Type B pancreatic cell (in vitro differentiated cells): Measurements from ENCODE around the gene EXOG. TPM values are rescaled to one million over a fixed set of nuclear protein-coding genes. Genes with fewer than 3 reads are reported as not detected.

Experiments used
- DNase-seq: peaks from one replicate; pipeline ENCODE4 v3.0.0; 2021; ENCODE audit warnings: mixed read lengths; ENCODE audit not compliant: unreplicated experiment; ENCODE audit errors: extremely low spot score
- H3K27ac Mint-ChIP-seq: 2 replicates; pipeline ENCODE4 v1.8.0; 2021; ENCODE audit warnings: mild to moderate bottlenecking, mixed read lengths
- H3K27me3 Mint-ChIP-seq: 2 replicates; pipeline ENCODE4 v1.8.0; 2021; ENCODE audit warnings: mixed read lengths
- H3K36me3 Mint-ChIP-seq: 2 replicates; pipeline ENCODE4 v1.8.0; 2021; ENCODE audit warnings: mixed read lengths
- H3K4me1 Mint-ChIP-seq: one replicate; pipeline ENCODE4 v1.8.0; 2021; ENCODE audit warnings: mixed read lengths; ENCODE audit not compliant: unreplicated experiment
- H3K4me3 Mint-ChIP-seq: 2 replicates; pipeline ENCODE4 v1.8.0; 2021; ENCODE audit warnings: mild to moderate bottlenecking, mixed read lengths
- H3K9me3 Mint-ChIP-seq: 2 replicates; pipeline ENCODE4 v1.8.0; 2021; ENCODE audit warnings: mixed read lengths
- total RNA-seq: library from RNA; stranded (reverse); gene quantifications from 2 replicates; pipeline ENCODE4 v1.2.1, GENCODE V29; 2021; ENCODE audit warnings: low replicate concordance
- TF ChIP-seq, protein P1 (sequence below): fragments of 200-600 bp; sonication (generic); conservative IDR thresholded peaks from 2 replicates; pipeline ENCODE4 v1.5.0; 2021; ENCODE audit warnings: antibody characterized with exemption, mild to moderate bottlenecking

The EXOG gene
- total RNA-seq, 1 donor from 2014 or later, result 16.8 TPM

DNA sequence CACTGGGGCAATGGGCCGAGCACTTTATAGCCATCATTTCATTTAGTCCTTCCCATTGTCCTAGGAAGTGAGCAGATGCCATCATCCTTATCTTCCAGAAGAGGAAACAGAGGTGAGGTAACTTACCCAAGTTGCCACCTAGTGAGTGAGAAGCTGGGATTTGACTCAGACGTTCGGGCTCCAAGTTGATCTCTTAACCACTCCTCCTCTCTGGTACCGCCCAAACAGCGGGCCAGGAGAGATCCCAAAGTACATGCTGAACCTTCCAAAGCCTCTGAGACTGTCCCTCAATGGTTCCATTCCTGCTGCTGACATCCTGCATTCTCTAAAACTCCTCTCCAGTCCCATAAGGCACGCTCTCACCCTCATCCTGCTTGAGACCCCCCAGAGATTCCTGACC is 56.2 kb downstream of the EXOG start:
- H3K4me1 Mint-ChIP-seq, result no peaks in the 10 kb centered on the region
- H3K27me3 Mint-ChIP-seq, result peaks cover 3% of the 10 kb centered on the region
- no peak overlapping the region for H3K4me3 Mint-ChIP-seq
- H3K36me3 Mint-ChIP-seq, result no peaks in the 10 kb centered on the region
- H3K9me3 Mint-ChIP-seq, result no peaks in the 10 kb centered on the region
- no peak overlapping the region for H3K27ac Mint-ChIP-seq
- no peak for DNase-seq
- TF ChIP-seq, protein P1, sequence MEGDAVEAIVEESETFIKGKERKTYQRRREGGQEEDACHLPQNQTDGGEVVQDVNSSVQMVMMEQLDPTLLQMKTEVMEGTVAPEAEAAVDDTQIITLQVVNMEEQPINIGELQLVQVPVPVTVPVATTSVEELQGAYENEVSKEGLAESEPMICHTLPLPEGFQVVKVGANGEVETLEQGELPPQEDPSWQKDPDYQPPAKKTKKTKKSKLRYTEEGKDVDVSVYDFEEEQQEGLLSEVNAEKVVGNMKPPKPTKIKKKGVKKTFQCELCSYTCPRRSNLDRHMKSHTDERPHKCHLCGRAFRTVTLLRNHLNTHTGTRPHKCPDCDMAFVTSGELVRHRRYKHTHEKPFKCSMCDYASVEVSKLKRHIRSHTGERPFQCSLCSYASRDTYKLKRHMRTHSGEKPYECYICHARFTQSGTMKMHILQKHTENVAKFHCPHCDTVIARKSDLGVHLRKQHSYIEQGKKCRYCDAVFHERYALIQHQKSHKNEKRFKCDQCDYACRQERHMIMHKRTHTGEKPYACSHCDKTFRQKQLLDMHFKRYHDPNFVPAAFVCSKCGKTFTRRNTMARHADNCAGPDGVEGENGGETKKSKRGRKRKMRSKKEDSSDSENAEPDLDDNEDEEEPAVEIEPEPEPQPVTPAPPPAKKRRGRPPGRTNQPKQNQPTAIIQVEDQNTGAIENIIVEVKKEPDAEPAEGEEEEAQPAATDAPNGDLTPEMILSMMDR, result no peak

DNA sequence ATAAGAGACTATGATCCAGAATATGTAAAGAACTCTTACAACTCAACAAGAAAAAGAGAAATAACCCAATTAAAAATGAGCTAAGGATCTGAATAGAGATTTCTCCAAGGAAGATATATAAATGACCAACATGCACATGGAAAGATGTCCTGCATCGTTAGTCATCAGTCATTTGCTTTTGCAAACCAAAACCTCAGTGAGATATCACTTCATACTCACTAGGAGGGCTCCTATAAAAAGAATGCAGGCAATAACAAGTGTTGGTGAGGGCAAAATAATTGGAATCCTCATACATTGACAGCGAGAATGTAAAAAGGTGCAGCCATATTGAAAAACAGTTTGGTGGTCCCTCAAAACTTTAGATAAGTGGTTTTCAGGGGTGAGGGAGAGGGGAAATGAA is 56.9 kb downstream of the EXOG start:
- Mint-ChIP-seq H3K4me1 (no peaks in the 10 kb centered on the region), H3K27me3 (peaks cover 3% of the 10 kb centered on the region), H3K4me3 (no peak overlapping the region), H3K36me3 (no peaks in the 10 kb centered on the region), H3K9me3 (no peaks in the 10 kb centered on the region), H3K27ac (no peak overlapping the region)
- no peak for DNase-seq
- TF ChIP-seq, protein P1, result no peak

DNA sequence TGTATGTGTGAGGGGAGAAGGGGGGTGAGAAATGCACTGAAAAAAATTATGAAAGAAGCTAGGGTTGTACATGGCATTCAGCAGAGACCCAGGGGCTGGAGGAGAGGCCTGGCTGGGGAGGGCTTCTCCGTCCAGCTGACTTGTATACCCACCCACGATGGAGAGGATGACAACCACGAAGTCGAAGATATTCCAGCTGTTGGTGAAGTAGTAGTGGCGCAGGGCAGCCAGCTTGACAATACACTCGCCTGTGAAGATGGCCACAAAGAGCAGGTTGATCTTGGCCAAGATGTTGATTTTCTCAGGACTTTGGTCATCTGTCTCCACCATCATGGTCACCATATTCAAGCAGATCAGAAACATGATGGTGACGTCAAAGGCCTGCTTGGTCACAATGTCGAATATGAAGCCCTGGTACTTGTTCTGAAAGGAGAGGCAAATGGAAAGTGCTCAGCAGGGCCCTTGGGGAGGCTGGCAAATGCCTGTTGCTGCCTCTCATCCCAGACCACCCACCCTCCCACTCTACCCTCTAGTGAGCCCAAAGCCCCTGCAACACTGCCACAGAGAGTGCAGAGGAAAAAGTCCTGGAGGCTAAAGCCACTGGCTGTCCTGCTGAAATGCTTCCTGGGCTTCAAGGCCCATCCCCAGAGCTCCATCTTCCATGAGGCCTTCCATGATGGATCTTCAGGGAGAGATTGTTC is 58.1 kb downstream of the EXOG start:
- no peaks in the 10 kb centered on the region for H3K9me3 Mint-ChIP-seq
- no peak overlapping the region for H3K27ac Mint-ChIP-seq
- no peak overlapping the region for H3K4me3 Mint-ChIP-seq
- TF ChIP-seq, protein P1, result no peak
- no peaks in the 10 kb centered on the region for H3K27me3 Mint-ChIP-seq
- peak; percentile 37 for DNase-seq
- H3K36me3 Mint-ChIP-seq, result no peaks in the 10 kb centered on the region
- no peaks in the 10 kb centered on the region for H3K4me1 Mint-ChIP-seq

DNA sequence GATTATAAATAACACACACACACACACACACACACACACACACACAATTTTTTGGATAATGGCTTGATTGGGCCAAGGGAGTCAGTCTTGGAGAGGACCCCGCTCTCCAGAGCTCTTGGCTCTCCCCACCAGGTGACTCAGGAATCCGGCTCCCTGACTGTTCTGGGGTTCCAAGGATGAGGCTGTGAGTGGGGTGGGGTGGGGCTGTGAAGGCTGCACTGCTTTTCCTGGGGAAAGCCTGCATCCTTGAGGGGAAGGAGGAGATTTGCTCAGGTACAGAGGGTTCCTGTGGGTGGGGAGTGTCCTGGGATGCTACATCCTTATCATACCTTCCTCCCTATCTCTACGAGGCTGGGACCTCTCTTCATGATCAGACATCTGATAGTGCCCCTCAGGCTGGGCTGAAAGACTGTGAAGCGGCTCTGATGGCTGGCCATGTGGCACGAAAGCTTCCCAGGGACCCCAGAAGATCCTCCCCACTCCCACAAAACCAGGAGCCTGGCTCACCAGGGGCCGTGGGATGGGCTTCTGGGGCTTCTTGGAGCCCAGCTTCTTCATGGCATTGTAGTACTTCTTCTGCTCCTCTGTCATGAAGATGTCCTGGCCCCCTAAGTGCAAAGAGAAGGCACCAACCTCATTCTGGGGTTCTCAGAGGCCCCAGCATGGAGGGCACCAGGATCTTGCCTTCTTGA is 59.2 kb downstream of the EXOG start:
- TF ChIP-seq, protein P1, result no peak
- Mint-ChIP-seq H3K36me3 (no peaks in the 10 kb centered on the region), H3K27me3 (no peaks in the 10 kb centered on the region), H3K4me1 (no peaks in the 10 kb centered on the region), H3K4me3 (no peak overlapping the region), H3K27ac (no peak overlapping the region), H3K9me3 (no peaks in the 10 kb centered on the region)
- peak; percentile 50 for DNase-seq

DNA sequence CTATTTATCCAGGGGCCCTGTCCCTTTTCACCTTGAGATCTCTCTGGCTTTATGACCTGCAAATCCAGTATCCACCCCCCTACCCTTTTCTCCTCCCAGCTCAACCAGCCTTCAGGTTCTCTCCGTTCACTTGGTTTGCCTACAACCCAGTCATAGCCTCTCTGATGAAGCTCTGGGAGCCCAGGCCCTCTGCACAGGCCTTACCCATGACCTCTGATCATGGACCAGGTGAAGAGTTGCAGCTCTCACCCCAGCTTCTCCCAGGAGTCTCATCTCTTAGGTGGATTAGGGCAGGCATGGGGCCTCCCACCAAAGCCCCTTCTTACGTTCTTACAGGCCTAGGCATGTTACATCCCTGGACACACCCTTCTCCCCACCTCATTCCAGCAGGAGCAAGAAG is 59.8 kb downstream of the EXOG start:
- Mint-ChIP-seq H3K4me3 (no peak overlapping the region), H3K27ac (no peak overlapping the region), H3K9me3 (no peaks in the 10 kb centered on the region), H3K4me1 (no peaks in the 10 kb centered on the region), H3K27me3 (no peaks in the 10 kb centered on the region), H3K36me3 (no peaks in the 10 kb centered on the region)
- TF ChIP-seq, protein P1, result no peak
- peak; percentile 47 for DNase-seq
